Measurements from ENCODE around the gene MED13L.

- TF ChIP-seq CTCF (optimal IDR thresholded peaks at IDR 0.05 in 1 of 3, IDR thresholded peaks at IDR 0.05 in 1 of 3, conservative IDR thresholded peaks at IDR 0.05 in 1 of 3; ENCODE audit: extremely low read depth in 1 of 3, insufficient read depth in 2 of 3, low read length in 3 of 3) (no peak), EZH2 (IDR thresholded peaks at IDR 0.05; ENCODE audit: low read length) (no peak)
These were observed 46.2 kb upstream of the MED13L start for GRCh38 chr12:116323406-116324386.

Measured in keratinocyte (primary cell).